Osteoblast (primary cell): Measurements from ENCODE around the gene CDK3. TPM values are rescaled to one million over a fixed set of nuclear protein-coding genes. Genes with fewer than 3 reads are reported as not detected.

ENCODE experiments used
- DNase-seq: peaks from one replicate; pipeline ENCODE4 v3.0.0; 2011; ENCODE audit warnings: low spot score, mixed read lengths; ENCODE audit not compliant: insufficient read length; ENCODE audit errors: missing footprints
- H2AFZ ChIP-seq: 2 replicates; pipeline ENCODE4 v1.6.0; 2011; ENCODE audit warnings: mild to moderate bottlenecking, low read length
- H3K27ac ChIP-seq: 2 replicates; pipeline ENCODE4 v1.5.1; 2011; ENCODE audit warnings: mild to moderate bottlenecking, low read depth, low read length, moderate library complexity
- H3K27me3 ChIP-seq: 2 replicates; pipeline ENCODE4 v1.6.0; 2012; ENCODE audit warnings: mild to moderate bottlenecking, control low read depth, inconsistent platforms, low read length, moderate library complexity; ENCODE audit not compliant: insufficient read depth
- H3K36me3 ChIP-seq: 2 replicates; pipeline ENCODE4 v1.5.1; 2011; ENCODE audit warnings: mild to moderate bottlenecking, low read length, control low read depth, moderate library complexity; ENCODE audit not compliant: insufficient read depth
- H3K4me1 ChIP-seq: 2 replicates; pipeline ENCODE4 v1.5.1; 2011; ENCODE audit warnings: mild to moderate bottlenecking, low read length, control low read depth, moderate library complexity; ENCODE audit not compliant: insufficient read depth
- H3K4me2 ChIP-seq: 2 replicates; pipeline ENCODE4 v1.6.0; 2011; ENCODE audit warnings: mild to moderate bottlenecking, low read length; ENCODE audit not compliant: insufficient read depth
- H3K4me3 ChIP-seq: fragments of 200-600 bp; sonication (generic); 3 replicates; pipeline ENCODE4 v1.5.1; 2012; ENCODE audit warnings: mild to moderate bottlenecking, low read length, inconsistent platforms; ENCODE audit not compliant: insufficient read depth
- H3K79me2 ChIP-seq: 2 replicates; pipeline ENCODE4 v1.6.0; 2012; ENCODE audit warnings: mild to moderate bottlenecking, low read length, control low read depth, inconsistent platforms; ENCODE audit not compliant: insufficient read depth
- H3K9me3 ChIP-seq: 2 replicates; pipeline ENCODE4 v1.5.1; 2011; ENCODE audit warnings: low read depth, low read length, control low read depth
- H4K20me1 ChIP-seq: 2 replicates; pipeline ENCODE4 v1.6.0; 2012; ENCODE audit warnings: mild to moderate bottlenecking, low read length, control low read depth; ENCODE audit not compliant: insufficient read depth
- CTCF ChIP-seq: IDR thresholded peaks from 2 replicates; pipeline ENCODE4 v1.5.1; 2011; ENCODE audit warnings: mild to moderate bottlenecking, low read depth, low read length, moderate library complexity; ENCODE audit errors: extremely low read depth
- total RNA-seq: library from RNA; depleted of rRNA; stranded (reverse); fragments of >200 nt; gene quantifications from 2 replicates; pipeline ENCODE4 v1.2.3, GENCODE V29; 2012

Gene CDK3
- total RNA-seq, 1 donor: 0.72 TPM

- Histone ChIP-seq H3K9me3 (no peaks in the 10 kb centered on the region), H3K4me2 (no peak overlapping the region), H3K79me2 (no peaks in the 10 kb centered on the region), H2AFZ (no peak overlapping the region), H3K27me3 (no peaks in the 10 kb centered on the region), H3K27ac (no peak overlapping the region), H3K36me3 (no peaks in the 10 kb centered on the region), H3K4me3 (no peak overlapping the region), H3K4me1 (no peaks in the 10 kb centered on the region), H4K20me1 (no peaks in the 10 kb centered on the region)
- peak; percentile 18 for TF ChIP-seq CTCF
- DNase-seq: peak; percentile 68
Measured at GRCh38 chr17:76032073-76032779, 31.6 kb downstream of the CDK3 start.

GRCh38 chr17:76032780-76033108 lies 32.1 kb downstream of the CDK3 start:
- H4K20me1 ChIP-seq: no peaks in the 10 kb centered on the region

GRCh38 chr17:76033139-76033538 lies 32.5 kb downstream of the CDK3 start:
- no peak for TF ChIP-seq CTCF
- Histone ChIP-seq H3K36me3 (no peaks in the 10 kb centered on the region), H3K4me3 (no peak overlapping the region), H4K20me1 (no peaks in the 10 kb centered on the region), H3K9me3 (no peaks in the 10 kb centered on the region), H2AFZ (no peak overlapping the region), H3K27me3 (no peaks in the 10 kb centered on the region), H3K79me2 (no peaks in the 10 kb centered on the region), H3K27ac (no peak overlapping the region), H3K4me1 (no peaks in the 10 kb centered on the region), H3K4me2 (no peak overlapping the region)
- DNase-seq: peak; percentile 46

More at GRCh38 chr17:76032780-76033108, 32.1 kb downstream of the CDK3 start:
- Histone ChIP-seq H3K4me2 (no peak overlapping the region), H3K4me3 (no peak overlapping the region), H2AFZ (no peak overlapping the region), H3K9me3 (no peaks in the 10 kb centered on the region), H3K36me3 (no peaks in the 10 kb centered on the region), H3K27ac (no peak overlapping the region), H3K79me2 (no peaks in the 10 kb centered on the region), H3K4me1 (no peaks in the 10 kb centered on the region), H3K27me3 (no peaks in the 10 kb centered on the region)
- peak; percentile 46 for DNase-seq
- TF ChIP-seq CTCF: no peak

- H3K36me3 ChIP-seq: peaks cover 14% of the 10 kb centered on the region
- no peaks in the 10 kb centered on the region for H3K27me3 ChIP-seq
- peaks cover under 1% of the 10 kb centered on the region for H4K20me1 ChIP-seq
- TF ChIP-seq CTCF: no peak
- no peaks in the 10 kb centered on the region for H3K9me3 ChIP-seq
- no peaks in the 10 kb centered on the region for H3K79me2 ChIP-seq
- peak; percentile 42 for DNase-seq
- no peak overlapping the region for H3K4me3 ChIP-seq
- H3K27ac ChIP-seq: no peak overlapping the region
- H3K4me1 ChIP-seq: no peaks in the 10 kb centered on the region
- no peak overlapping the region for H2AFZ ChIP-seq
- H3K4me2 ChIP-seq: no peak overlapping the region
Measured at GRCh38 chr17:76034428-76035350, 34.0 kb downstream of the CDK3 start.
